Neuronal stem cell (in vitro differentiated cells): ENCODE data around the gene SPDYE6.
A peak's percentile ranks its signal among the peaks of the same experiment; 100 is the strongest.

Experiments
- DNase-seq: peaks from one replicate; pipeline ENCODE4 v3.0.0-alpha.2; 2013; ENCODE audit warnings: low spot score
- H2AFZ ChIP-seq: one replicate; pipeline ENCODE4 v1.6.1; 2013; ENCODE audit warnings: mild to moderate bottlenecking, low read length, inconsistent platforms
- H2AK5ac ChIP-seq: 2 replicates; pipeline ENCODE4 v1.6.1; 2013; ENCODE audit warnings: low read depth, mild to moderate bottlenecking, inconsistent platforms, low read length, moderate library complexity, mixed read lengths
- H2BK120ac ChIP-seq: 2 replicates; pipeline ENCODE4 v1.6.1; 2013; ENCODE audit warnings: low read depth, mild to moderate bottlenecking, inconsistent platforms, low read length, moderate library complexity, mixed read lengths
- H2BK12ac ChIP-seq: one replicate; pipeline ENCODE4 v1.6.1; 2013; ENCODE audit warnings: low read length, inconsistent platforms
- H2BK15ac ChIP-seq: 2 replicates; pipeline ENCODE4 v1.6.1; 2013; ENCODE audit warnings: mild to moderate bottlenecking, low read length, inconsistent platforms, mixed read lengths
- H2BK5ac ChIP-seq: one replicate; pipeline ENCODE4 v1.6.1; 2013; ENCODE audit warnings: inconsistent platforms, mild to moderate bottlenecking, low read length, moderate library complexity
- H3K14ac ChIP-seq: one replicate; pipeline ENCODE4 v1.6.1; 2013; ENCODE audit warnings: low read length, inconsistent platforms
- H3K18ac ChIP-seq: 2 replicates; pipeline ENCODE4 v1.6.1; 2013; ENCODE audit warnings: low read length, inconsistent platforms
- H3K23ac ChIP-seq: 2 replicates; pipeline ENCODE4 v1.6.1; 2013; ENCODE audit warnings: low read depth, mild to moderate bottlenecking, mixed read lengths, low read length, inconsistent platforms; ENCODE audit not compliant: poor library complexity
- H3K27ac ChIP-seq: replicated peaks from 3 replicates; pipeline ENCODE4 v1.5.1; 2013; ENCODE audit warnings: low read length, inconsistent platforms
- H3K27me3 ChIP-seq, 3 experiments: 2 replicates each; pipeline ENCODE4 v1.6.1; 2013; ENCODE audit warnings: low read length in 3 of 3, mild to moderate bottlenecking in 2 of 3, inconsistent platforms in 1 of 3, low read depth in 1 of 3, mixed read lengths in 1 of 3, moderate library complexity in 1 of 3; ENCODE audit not compliant: control insufficient read depth in 3 of 3, insufficient read depth in 3 of 3
- H3K36me3 ChIP-seq, 2 donors: replicated peaks in 1 of 2; 2 replicates each; pipeline ENCODE4 v1.6.1; 2013; ENCODE audit warnings: low read length in 2 of 2; ENCODE audit not compliant: control insufficient read depth in 2 of 2, insufficient read depth in 2 of 2
- H3K4ac ChIP-seq: 2 replicates; pipeline ENCODE4 v1.6.1; 2013; ENCODE audit warnings: inconsistent platforms, mild to moderate bottlenecking, low read length, moderate library complexity
- H3K4me1 ChIP-seq, 2 donors: 1 replicate in 1 of 2; 2 replicates in 1 of 2; pipeline ENCODE4 v1.6.1; 2013; ENCODE audit warnings: low read length in 2 of 2, low read depth in 1 of 2; ENCODE audit not compliant: control insufficient read depth in 2 of 2, insufficient read depth in 1 of 2
- H3K4me2 ChIP-seq: one replicate; pipeline ENCODE4 v1.6.1; 2013; ENCODE audit warnings: mild to moderate bottlenecking, low read length, inconsistent platforms; ENCODE audit not compliant: insufficient read depth, poor library complexity, severe bottlenecking
- H3K4me3 ChIP-seq, 2 donors: 2 replicates each; pipeline ENCODE4 v1.5.1; 2013; ENCODE audit warnings: low read length in 2 of 2, mild to moderate bottlenecking in 2 of 2, inconsistent platforms in 1 of 2, moderate library complexity in 1 of 2
- H3K79me1 ChIP-seq: one replicate; pipeline ENCODE4 v1.6.1; 2013; ENCODE audit warnings: low read depth, mild to moderate bottlenecking, inconsistent platforms, low read length, moderate library complexity
- H3K9ac ChIP-seq: one replicate; pipeline ENCODE4 v1.6.1; 2013; ENCODE audit warnings: mild to moderate bottlenecking, low read depth, low read length, inconsistent platforms; ENCODE audit not compliant: poor library complexity
- H3K9me3 ChIP-seq, 2 donors: replicated peaks in 1 of 2; 2 replicates each; pipeline versions ENCODE3 to v1.6.1; 2013; ENCODE audit warnings: low read length in 2 of 2, mild to moderate bottlenecking in 2 of 2, inconsistent platforms in 1 of 2, low read depth in 1 of 2, mixed read lengths in 1 of 2, moderate library complexity in 1 of 2; ENCODE audit not compliant: control insufficient read depth in 2 of 2, insufficient read depth in 1 of 2
- H4K8ac ChIP-seq: one replicate; pipeline ENCODE4 v1.6.1; 2013; ENCODE audit warnings: low read depth, mild to moderate bottlenecking, inconsistent platforms, low read length, moderate library complexity
- H4K91ac ChIP-seq: one replicate; pipeline ENCODE4 v1.6.1; 2013; ENCODE audit warnings: low read length, low read depth, mild to moderate bottlenecking, inconsistent platforms; ENCODE audit not compliant: poor library complexity
- WGBS, 2 donors: extraction: QIAGEN DNeasy Blood & Tissue Kit; methylation state at CpG; one replicate each; pipeline ENCODE4 v1.1.7; 2013; ENCODE audit warnings: missing lambda C conversion rate in 2 of 2, mixed read lengths in 1 of 2; ENCODE audit not compliant: insufficient read length in 2 of 2, insufficient replicate concordance in 1 of 2; ENCODE audit errors: extremely low coverage in 2 of 2; 5-methylcytosine and 5-hydroxymethylcytosine counted together

The SPDYE6 gene

GRCh38 chr7:102306916-102307677 is 49.1 kb downstream of the SPDYE6 start:
- no peak overlapping the region for H2BK5ac ChIP-seq
- H3K79me1 ChIP-seq: peaks cover 1% of the 10 kb centered on the region
- H3K36me3 ChIP-seq: peaks cover 2 to 35% of the 10 kb centered on the region in 2 donors
- no peaks in the 10 kb centered on the region for H3K9me3 ChIP-seq
- H3K27me3 ChIP-seq: no peaks in the 10 kb centered on the region
- no peak overlapping the region for H3K27ac ChIP-seq
- H3K4ac ChIP-seq: no peak overlapping the region
- WGBS, 2 donors: no CpG with 5 or more reads among the region's 17 CpGs
- H2AFZ ChIP-seq: peak overlapping the region; percentile 13
- H3K4me3 ChIP-seq: no peak overlapping the region
- H3K4me1 ChIP-seq: peaks cover 5 to 16% of the 10 kb centered on the region in 2 donors
- no peak overlapping the region for H3K23ac ChIP-seq
- peak overlapping the region; percentile 53 for H3K18ac ChIP-seq
- H3K4me2 ChIP-seq: no peak overlapping the region
- H2BK120ac ChIP-seq: no peak overlapping the region
- H2AK5ac ChIP-seq: peak overlapping the region; percentile 20
- peak overlapping the region; percentile 47 for H2BK15ac ChIP-seq
- no peak overlapping the region for H3K14ac ChIP-seq
- no peak overlapping the region for H4K8ac ChIP-seq
- DNase-seq: no peak
- no peak overlapping the region for H4K91ac ChIP-seq
- H2BK12ac ChIP-seq: no peak overlapping the region
- no peak overlapping the region for H3K9ac ChIP-seq

- no CpG with 5 or more reads among the region's 17 CpGs for WGBS, 2 donors
- no peak overlapping the region for H4K91ac ChIP-seq
These were observed 50.6 kb downstream of the SPDYE6 start for GRCh38 chr7:102305414-102306268.

GRCh38 chr7:102304668-102305067 is 51.6 kb downstream of the SPDYE6 start:
- Histone ChIP-seq H2AFZ (no peak overlapping the region), H2BK12ac (peak overlapping the region; percentile 52), H3K27me3 (no peaks in the 10 kb centered on the region), H2BK120ac (no peak overlapping the region), H3K4me3 (no peak overlapping the region), H3K27ac (no peak overlapping the region), H3K79me1 (peaks cover 3% of the 10 kb centered on the region), H3K9ac (no peak overlapping the region), H3K4me2 (no peak overlapping the region), H3K4me1 (peaks cover 5 to 13% of the 10 kb centered on the region in 2 donors), H2BK5ac (peak overlapping the region; percentile 72), H3K36me3 (peaks cover 2 to 32% of the 10 kb centered on the region in 2 donors), H3K23ac (peak overlapping the region; percentile 39), H4K8ac (no peak overlapping the region), H3K9me3 (no peaks in the 10 kb centered on the region), H3K18ac (peak overlapping the region; percentile 74), H3K4ac (no peak overlapping the region), H2BK15ac (no peak overlapping the region), H2AK5ac (no peak overlapping the region), H4K91ac (no peak overlapping the region), H3K14ac (no peak overlapping the region)
- WGBS, 2 donors: no CpG with 5 or more reads among the region's 11 CpGs
- DNase-seq: no peak

More at GRCh38 chr7:102305414-102306268, 50.6 kb downstream of the SPDYE6 start:
- DNase-seq: no peak
- H2AK5ac ChIP-seq: no peak overlapping the region
- H2AFZ ChIP-seq: no peak overlapping the region
- no peak overlapping the region for H2BK12ac ChIP-seq
- H3K4me2 ChIP-seq: no peak overlapping the region
- peaks cover 2 to 38% of the 10 kb centered on the region in 2 donors for H3K36me3 ChIP-seq
- H3K14ac ChIP-seq: no peak overlapping the region
- no peak overlapping the region for H3K4me3 ChIP-seq
- H3K4me1 ChIP-seq: peaks cover 5 to 16% of the 10 kb centered on the region in 2 donors
- peaks cover 1% of the 10 kb centered on the region for H3K79me1 ChIP-seq
- no peaks in the 10 kb centered on the region for H3K27me3 ChIP-seq
- H3K23ac ChIP-seq: no peak overlapping the region
- H4K8ac ChIP-seq: peak overlapping the region; percentile 72
- H3K27ac ChIP-seq: no peak overlapping the region
- no peak overlapping the region for H2BK5ac ChIP-seq
- no peak overlapping the region for H2BK15ac ChIP-seq
- no peak overlapping the region for H3K9ac ChIP-seq
- H3K18ac ChIP-seq: no peak overlapping the region
- no peak overlapping the region for H3K4ac ChIP-seq
- no peaks in the 10 kb centered on the region for H3K9me3 ChIP-seq
- H2BK120ac ChIP-seq: no peak overlapping the region
